ENCODE measurements around the gene RBM3.

The RBM3 gene

GRCh38 chrX:48539345-48540027 lies 34.8 kb upstream of the RBM3 start, which contains the start of gene TBC1D25:
TSS of gene TBC1D25 (plus strand) at chrX:48539714. CDS start at chrX:48539798, 84 bp downstream.
- H3K27ac ChIP-seq (ENCODE audit: low read length): peak within 1 kb of the TSS; percentile 87
- peaks cover 8% of the 10 kb centered on the region for H3K4me1 ChIP-seq (ENCODE audit: low read length)
- peak within 1 kb of the TSS; percentile 79 for H3K9ac ChIP-seq (ENCODE audit: low read length)
- peaks cover 18% of the 10 kb centered on the region for H3F3A ChIP-seq (ENCODE audit: insufficient read depth, low read length)
- TF ChIP-seq, protein P1, sequence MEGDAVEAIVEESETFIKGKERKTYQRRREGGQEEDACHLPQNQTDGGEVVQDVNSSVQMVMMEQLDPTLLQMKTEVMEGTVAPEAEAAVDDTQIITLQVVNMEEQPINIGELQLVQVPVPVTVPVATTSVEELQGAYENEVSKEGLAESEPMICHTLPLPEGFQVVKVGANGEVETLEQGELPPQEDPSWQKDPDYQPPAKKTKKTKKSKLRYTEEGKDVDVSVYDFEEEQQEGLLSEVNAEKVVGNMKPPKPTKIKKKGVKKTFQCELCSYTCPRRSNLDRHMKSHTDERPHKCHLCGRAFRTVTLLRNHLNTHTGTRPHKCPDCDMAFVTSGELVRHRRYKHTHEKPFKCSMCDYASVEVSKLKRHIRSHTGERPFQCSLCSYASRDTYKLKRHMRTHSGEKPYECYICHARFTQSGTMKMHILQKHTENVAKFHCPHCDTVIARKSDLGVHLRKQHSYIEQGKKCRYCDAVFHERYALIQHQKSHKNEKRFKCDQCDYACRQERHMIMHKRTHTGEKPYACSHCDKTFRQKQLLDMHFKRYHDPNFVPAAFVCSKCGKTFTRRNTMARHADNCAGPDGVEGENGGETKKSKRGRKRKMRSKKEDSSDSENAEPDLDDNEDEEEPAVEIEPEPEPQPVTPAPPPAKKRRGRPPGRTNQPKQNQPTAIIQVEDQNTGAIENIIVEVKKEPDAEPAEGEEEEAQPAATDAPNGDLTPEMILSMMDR (IDR thresholded peaks at IDR 0.05; ENCODE audit: low read length): peak; percentile 42
- TF ChIP-seq EZH2phosphoT487 (IDR thresholded peaks at IDR 0.05; ENCODE audit: low read length) (no peak), EZH2 (optimal IDR thresholded peaks at IDR 0.05; ENCODE audit: low read depth, low read length) (no peak)
- H3K9me2 ChIP-seq (replicated peaks; ENCODE audit: insufficient read depth, low read length): no peaks in the 10 kb centered on the region
- H3K4me2 ChIP-seq (ENCODE audit: low read depth, low read length): peak within 1 kb of the TSS; percentile 92
- H3K79me2 ChIP-seq (ENCODE audit: low read length): peaks cover 21% of the 10 kb centered on the region
- DNase-seq: peak; percentile 98
- no peaks in the 10 kb centered on the region for H3K27me3 ChIP-seq (replicated peaks; ENCODE audit: insufficient read depth, low read length)
- no peaks in the 10 kb centered on the region for H3K9me3 ChIP-seq (replicated peaks; ENCODE audit: insufficient read depth, low read length)
- H3K4me3 ChIP-seq (ENCODE audit: low read length): peak within 1 kb of the TSS; percentile 74
- no peaks in the 10 kb centered on the region for H4K20me1 ChIP-seq (ENCODE audit: insufficient read depth, low read length)
- H3K36me3 ChIP-seq (replicated peaks; ENCODE audit: insufficient read depth, low read length): no peaks in the 10 kb centered on the region
- peak within 1 kb of the TSS; percentile 44 for H2AFZ ChIP-seq (ENCODE audit: low read length)

DNA sequence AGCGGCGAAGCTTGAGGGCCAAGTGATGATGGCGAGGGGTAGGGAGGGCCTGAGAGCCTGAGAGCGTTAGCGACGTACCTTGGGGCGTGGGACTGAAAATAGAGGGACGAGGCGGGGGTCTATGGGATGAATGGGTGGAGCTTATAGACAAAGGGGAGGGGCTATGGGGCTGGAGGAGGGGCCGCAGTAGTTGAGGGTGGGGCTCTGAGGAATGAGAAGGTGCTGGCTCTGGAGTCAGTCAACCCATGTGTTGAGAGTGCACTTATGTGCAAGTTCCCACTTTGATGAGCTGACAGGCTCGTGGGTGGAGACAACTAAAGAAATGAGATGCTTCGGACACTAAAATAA lies 34.3 kb upstream of the RBM3 start:
- Histone ChIP-seq H3K4me1 (ENCODE audit: low read length) (peaks cover 8% of the 10 kb centered on the region), H3K27me3 (replicated peaks; ENCODE audit: insufficient read depth, low read length) (no peaks in the 10 kb centered on the region), H3K9ac (ENCODE audit: low read length) (peak overlapping the region; percentile 79), H4K20me1 (ENCODE audit: insufficient read depth, low read length) (no peaks in the 10 kb centered on the region), H3K9me2 (replicated peaks; ENCODE audit: insufficient read depth, low read length) (no peaks in the 10 kb centered on the region), H3K4me3 (ENCODE audit: low read length) (peak overlapping the region; percentile 74), H3K4me2 (ENCODE audit: low read depth, low read length) (peak overlapping the region; percentile 92), H3K79me2 (ENCODE audit: low read length) (peaks cover 26% of the 10 kb centered on the region), H2AFZ (ENCODE audit: low read length) (peak overlapping the region; percentile 18; the same call in 1 of the 2 replicates), H3K9me3 (replicated peaks; ENCODE audit: insufficient read depth, low read length) (no peaks in the 10 kb centered on the region), H3F3A (ENCODE audit: insufficient read depth, low read length) (peaks cover 18% of the 10 kb centered on the region), H3K36me3 (replicated peaks; ENCODE audit: insufficient read depth, low read length) (no peaks in the 10 kb centered on the region), H3K27ac (ENCODE audit: low read length) (peak overlapping the region; percentile 87; the same call in 1 of the 2 replicates)
- DNase-seq: peak; percentile 27
- TF ChIP-seq, protein P1 (IDR thresholded peaks at IDR 0.05; ENCODE audit: low read length): no peak
- TF ChIP-seq EZH2phosphoT487 (IDR thresholded peaks at IDR 0.05; ENCODE audit: low read length) (no peak), EZH2 (optimal IDR thresholded peaks at IDR 0.05; ENCODE audit: low read depth, low read length) (no peak)

GRCh38 chrX:48540480-48540879 lies 33.8 kb upstream of the RBM3 start:
- Histone ChIP-seq H3K9me3 (replicated peaks; ENCODE audit: insufficient read depth, low read length) (no peaks in the 10 kb centered on the region), H3K36me3 (replicated peaks; ENCODE audit: insufficient read depth, low read length) (no peaks in the 10 kb centered on the region), H3K79me2 (ENCODE audit: low read length) (peaks cover 26% of the 10 kb centered on the region), H3K27me3 (replicated peaks; ENCODE audit: insufficient read depth, low read length) (no peaks in the 10 kb centered on the region), H3F3A (ENCODE audit: insufficient read depth, low read length) (peaks cover 18% of the 10 kb centered on the region), H4K20me1 (ENCODE audit: insufficient read depth, low read length) (no peaks in the 10 kb centered on the region), H3K9ac (ENCODE audit: low read length) (peak overlapping the region; percentile 79), H3K27ac (ENCODE audit: low read length) (peak overlapping the region; percentile 87), H3K9me2 (replicated peaks; ENCODE audit: insufficient read depth, low read length) (no peaks in the 10 kb centered on the region), H3K4me1 (ENCODE audit: low read length) (peaks cover 8% of the 10 kb centered on the region), H2AFZ (ENCODE audit: low read length) (no peak overlapping the region), H3K4me2 (ENCODE audit: low read depth, low read length) (peak overlapping the region; percentile 92), H3K4me3 (ENCODE audit: low read length) (peak overlapping the region; percentile 74)
- no peak for TF ChIP-seq EZH2phosphoT487 (IDR thresholded peaks at IDR 0.05; ENCODE audit: low read length)
- TF ChIP-seq, protein P1 (IDR thresholded peaks at IDR 0.05; ENCODE audit: low read length): no peak
- no peak for TF ChIP-seq EZH2 (optimal IDR thresholded peaks at IDR 0.05; ENCODE audit: low read depth, low read length)
- peak; percentile 11 for DNase-seq

All from MM.1S (cell line).